ENCODE data around the gene ZSCAN20.

ZSCAN20 gene

DNA sequence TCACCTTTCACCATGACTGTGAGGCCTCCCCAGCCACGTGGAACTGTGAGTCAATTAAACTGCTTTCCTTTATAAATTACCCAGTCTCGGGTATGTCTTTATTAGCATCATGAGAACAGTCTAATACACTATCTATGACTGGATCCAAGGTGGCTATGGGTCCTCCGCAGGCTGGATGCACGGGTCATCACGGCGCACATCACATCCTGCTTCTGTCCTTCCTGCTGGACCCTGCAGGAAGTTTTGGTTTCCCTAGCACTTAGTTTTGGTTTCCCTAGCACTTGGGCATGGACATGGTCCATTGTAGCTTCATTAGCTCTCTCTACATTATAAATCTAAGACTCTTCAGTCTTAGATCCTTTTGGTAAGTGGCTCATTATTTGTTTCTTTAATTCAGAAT is 27.3 kb upstream of the ZSCAN20 start:
- DNase-seq, result no peak

DNA sequence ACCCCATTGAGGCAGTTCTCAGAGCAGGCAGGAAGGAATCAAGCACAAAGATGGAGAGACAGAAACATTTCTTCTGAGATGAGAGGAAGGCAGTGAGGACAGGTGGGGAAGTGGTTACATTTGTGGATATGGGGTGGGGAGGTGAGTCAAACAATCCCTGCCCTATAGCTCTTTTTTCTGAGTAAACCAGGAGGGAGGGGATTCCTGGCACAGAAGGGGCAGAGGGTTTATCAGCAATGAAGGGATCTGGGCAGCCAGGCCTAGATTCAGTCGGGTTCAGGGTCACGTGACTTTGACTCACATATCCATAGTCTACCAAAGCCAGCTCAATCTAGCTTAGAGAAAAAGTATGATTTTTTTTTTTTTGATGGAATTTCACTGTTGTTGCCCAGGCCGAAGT is 25.9 kb upstream of the ZSCAN20 start:
- DNase-seq, result no peak

DNA sequence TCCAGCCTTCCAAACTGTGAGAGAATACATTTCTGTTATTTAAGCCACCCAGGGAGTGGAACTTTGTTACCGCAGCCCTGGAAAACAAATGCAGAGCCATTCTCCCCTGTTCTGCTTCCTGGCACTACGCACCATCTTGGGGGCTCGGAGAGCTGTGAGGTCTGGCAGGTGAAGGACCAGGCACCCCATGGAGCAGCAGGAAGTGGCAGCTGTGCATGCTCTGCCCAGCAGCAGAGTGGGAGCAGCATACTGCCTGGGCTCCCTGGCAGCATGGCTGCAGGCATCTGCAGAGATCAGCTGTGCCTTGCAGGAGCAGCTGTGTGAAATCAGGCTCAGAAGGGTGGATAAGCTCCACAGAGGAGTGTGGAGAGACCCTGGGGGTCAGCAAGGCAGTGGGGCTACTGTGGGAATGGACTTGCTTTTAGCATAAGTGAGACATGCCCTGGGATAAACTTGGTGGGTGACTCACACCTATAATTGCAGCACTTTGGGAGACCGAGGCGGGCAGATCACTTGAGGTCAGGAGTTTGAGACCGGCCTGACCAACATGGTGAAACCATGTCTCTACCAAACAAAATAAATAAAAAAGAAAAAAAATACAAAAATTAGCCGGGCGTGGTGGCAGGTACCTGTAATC is 17.7 kb upstream of the ZSCAN20 start:
- peak; percentile 45 for DNase-seq

DNA sequence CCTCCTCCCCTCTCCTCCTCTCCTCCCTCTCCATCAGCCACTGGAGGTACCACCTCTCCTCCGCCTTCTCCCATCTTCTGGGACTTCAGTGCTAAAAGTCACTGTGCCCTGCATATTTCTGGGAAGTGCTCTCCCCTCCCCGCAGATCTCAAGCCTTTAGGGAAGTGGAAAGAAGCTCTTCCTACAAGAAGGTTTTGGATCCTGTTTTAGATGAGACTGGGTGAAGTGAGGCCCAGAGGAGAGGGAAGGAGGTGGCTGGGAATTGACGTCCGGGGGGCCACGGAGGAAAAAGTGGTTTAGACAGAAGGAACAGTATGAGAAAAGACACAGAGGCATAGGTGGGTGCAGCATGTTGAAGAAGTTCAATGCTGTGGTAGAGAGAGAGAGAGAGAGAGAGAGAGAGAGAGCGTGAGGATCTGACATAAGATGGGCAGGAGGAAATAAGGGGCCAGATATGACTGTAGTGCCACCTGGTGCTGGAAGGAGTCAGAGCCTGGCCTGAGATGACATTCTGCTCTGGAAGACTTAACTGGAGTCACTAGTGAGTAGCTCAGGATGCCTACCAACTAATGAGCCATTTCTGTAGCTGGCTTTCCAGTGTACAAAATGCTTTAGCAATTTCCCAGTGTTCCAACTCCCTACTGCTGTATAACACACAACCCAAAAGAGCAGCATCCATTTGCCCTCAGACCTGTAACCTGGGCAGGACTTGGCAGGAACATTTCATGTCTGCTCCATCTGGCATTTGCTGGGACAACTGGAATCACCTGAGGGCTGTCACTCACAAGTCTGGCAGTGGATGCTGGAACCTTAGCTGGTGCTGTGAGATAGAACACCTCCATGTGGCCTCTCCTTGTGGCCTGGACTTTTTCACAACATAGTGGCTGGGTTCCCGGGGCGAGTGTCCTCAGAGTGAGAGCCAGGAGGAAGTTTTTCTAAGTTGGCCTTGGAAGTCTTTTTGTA is 16.6 kb upstream of the ZSCAN20 start:
- peak; percentile 83 for DNase-seq

DNA sequence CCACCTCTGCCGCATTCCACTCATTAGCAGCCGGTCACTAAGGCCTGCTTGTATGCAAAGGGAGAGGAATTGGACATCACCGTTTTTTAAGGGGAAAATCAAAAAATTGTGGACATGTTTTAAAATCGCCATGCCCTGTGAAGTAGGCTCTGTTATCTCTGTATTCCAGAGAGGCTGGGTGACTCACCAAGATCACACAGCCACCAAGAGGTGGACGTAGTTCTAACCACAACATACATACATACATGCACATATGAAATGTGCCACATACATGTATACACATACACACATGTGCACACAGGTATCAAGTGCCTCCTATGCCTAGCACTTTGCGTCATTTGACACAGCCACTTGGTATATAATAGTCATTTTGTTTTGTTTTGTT is 16.0 kb upstream of the ZSCAN20 start:
- DNase-seq, result no peak

DNA sequence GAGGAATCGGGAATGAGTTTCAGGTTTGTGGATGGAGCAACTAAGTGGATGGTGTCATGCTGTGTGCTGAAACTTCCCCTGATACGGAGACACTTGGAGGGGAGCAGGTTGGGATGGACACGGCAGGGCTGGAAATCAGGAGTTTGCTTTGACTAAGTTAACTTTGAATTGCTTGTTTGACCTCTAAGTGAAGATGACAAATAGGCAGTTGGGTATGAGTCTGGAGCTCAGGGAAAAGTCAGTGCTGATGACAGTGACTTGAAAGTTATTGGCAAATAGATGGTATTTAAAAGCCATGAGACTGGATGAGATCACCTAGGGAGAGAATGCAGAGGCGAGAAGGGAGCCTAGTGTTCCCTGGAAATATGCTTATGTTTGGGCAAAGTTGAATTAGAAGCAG is 12.8 kb upstream of the ZSCAN20 start:
- DNase-seq, result no peak

DNA sequence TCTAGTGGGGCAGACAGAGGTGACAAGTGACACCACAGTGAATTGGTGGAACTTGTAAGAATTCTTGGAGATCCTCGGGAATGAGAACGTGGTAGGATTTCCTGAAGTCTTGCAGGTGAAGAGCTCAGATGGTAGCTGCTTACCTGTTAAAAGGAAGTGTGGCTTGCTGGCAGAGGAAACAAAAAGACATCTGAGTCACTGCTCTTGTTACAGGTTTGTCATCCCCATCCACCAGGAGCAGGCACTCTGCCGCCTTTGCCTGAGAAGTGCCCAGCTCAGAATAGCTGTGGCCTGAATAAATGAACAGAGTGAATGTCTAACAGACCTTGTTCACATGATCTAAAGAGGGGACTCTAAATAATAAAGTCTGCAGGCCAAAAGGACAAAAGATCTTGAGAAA is 12.3 kb upstream of the ZSCAN20 start:
- DNase-seq, result no peak

DNA sequence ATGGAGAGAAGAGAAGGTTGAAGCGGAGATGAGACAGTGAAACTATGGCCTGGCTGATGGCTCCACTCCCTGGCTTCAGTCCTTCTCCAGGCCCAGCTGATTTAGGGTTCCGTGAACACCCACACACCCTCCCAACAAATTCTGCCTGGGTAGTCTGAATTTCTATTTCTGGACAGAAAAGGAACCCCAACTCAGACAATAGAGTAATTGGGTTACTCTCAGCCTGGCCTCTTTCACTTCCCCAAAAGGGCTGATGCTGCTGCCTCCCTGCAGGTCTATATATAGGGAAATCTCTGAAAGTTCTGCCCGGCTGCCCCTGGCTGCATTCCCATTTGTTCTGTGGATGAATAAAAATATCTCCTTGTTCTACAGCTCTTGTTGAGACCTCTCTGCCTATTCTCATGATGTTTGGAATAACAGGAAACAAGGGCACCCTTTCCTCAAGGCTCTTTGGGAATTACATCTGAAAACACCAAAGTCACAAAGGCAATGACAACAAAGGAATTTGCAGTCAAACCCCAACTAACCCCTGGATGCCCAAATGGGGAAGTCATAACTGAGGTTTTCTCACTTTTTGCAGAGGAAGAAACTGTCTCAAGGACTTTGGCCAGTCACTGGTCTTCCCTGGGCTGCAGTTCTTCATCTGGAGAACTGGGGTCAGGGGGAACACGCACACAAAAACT is 11.4 kb upstream of the ZSCAN20 start:
- DNase-seq, result no peak

DNA sequence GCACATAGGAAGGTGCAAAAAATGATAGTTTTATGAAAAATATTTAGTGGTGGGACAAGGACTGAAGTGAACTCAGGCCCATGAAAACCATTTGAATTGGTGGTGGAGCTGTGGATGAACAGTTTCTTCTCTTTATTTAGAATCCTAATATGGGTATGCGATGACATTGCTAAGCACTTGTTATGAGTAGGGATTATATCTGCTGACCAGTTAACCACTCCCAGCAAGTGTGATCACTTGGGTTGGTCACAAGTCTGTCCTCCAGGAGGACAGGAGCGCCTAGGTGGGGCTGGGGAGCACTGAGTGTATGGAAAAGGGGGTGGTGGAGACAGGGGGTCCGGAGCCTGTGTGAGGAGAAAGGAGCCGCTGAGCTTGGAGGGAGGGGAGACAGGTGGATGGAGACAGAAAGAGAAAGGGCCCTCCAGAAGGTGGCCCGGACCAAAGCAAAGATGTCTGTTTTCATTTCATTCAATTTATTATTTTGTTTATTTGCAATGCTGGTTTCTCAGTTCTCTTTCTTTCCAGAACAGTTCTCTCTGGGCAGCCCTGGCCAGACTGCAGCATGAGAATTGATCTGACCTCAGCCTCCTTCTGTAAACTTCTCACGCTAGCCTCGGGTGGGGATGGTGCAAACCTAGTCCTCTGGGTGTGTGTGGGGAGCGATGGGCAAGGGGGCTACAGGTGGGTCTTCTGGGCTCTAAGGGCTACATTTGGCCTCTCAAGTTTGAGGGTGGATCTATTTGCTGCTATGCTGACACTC is 9.9 kb upstream of the ZSCAN20 start:
- DNase-seq, result no peak

DNA sequence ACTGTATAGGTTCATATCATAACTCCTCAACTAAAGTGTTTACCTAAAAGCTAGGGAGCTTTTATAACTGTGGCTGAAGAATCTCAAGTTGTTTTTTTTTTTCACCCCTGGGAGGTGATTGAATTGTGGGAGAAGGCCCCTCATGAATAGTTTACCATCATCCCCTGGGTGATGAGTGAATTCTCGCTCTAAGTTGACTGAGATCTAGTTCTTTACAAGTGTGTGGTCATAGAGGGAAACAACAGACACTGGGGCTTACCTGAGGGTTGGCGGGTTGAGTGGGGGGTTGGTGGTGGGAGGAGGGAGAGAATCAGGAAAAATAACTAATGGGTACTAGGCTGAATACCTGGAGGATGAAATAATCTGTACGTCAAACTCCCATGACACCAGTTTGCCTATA is 7.9 kb upstream of the ZSCAN20 start:
- no peak for DNase-seq

DNA sequence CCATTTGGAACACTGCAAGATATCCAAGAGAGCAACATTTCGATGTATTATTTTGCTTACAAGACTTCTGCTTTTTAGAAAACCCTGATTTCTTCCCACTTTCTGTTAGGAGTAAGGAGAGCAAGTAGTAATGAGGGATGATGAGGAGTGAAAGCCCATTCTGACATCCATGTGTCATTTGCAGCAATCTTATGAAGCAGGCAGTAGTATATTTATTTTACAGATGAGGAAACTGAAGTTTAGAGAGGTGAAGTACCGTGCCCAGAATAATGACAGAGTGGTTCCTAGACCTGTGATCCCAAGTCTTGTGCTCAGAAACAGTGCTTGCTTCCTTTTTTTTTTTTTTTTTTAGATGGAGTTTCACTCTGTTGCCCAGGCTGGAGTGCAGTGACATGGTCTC is 7.1 kb upstream of the ZSCAN20 start:
- DNase-seq, result no peak

DNA sequence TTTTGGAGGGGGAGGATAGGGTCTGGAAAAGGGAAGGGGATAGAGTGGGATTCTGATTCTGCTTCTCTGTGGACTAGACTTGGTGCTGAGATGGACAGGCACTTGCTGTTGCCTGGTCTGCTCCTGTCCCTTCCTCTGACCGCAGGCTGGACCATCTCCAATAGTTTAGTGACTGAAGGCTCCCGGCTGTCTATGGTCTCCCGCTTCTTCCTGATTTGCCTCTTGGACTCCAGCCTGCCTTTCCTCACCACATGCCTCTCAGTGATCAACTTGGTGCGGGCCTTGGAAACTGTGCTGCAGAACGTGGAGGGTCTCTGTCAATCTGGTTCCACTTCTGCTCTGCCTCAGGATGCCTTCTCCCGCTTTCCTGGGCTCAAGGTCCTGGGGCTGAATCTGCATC is 6.3 kb upstream of the ZSCAN20 start:
- DNase-seq, result no peak

DNA sequence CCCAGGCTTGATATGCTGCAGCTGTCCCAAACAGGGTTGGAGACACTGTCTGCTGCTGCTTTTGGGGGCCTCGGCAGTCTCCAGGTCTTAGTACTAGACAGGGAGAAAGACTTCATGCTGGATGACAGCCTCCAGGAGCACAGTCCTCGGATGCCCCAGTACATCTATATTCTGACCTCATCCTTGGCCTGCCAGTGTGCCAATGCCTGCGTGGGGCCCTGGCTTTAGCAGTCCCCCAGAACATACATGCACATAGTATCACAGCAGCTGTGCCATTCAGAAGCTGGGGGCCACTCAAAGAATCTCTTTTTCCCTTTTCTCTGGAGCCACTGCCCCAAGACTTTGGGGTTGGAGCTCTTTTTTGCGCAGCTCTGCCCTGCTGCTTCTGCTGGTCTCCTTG is 4.4 kb upstream of the ZSCAN20 start:
- no peak for DNase-seq

DNA sequence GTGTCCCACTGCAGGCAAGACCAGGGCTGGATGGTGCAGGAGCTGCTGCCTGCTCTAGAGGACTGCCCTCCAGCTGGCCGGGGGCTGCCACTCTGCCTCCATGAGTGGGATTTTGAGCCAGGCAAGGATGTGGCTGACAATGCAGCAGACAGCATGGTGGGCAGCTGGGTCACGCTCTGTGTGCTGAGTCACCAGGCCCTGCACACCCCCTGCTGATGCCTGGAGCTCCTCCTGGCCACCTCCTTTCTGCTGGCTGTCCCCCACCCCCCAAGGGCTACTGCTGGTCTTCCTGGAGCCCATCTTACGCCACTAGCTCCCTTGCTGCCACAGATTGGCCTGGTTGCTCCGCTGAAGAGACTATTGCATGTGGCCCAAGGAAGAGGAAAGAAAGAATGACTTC is 3.9 kb upstream of the ZSCAN20 start:
- DNase-seq, result no peak

DNA sequence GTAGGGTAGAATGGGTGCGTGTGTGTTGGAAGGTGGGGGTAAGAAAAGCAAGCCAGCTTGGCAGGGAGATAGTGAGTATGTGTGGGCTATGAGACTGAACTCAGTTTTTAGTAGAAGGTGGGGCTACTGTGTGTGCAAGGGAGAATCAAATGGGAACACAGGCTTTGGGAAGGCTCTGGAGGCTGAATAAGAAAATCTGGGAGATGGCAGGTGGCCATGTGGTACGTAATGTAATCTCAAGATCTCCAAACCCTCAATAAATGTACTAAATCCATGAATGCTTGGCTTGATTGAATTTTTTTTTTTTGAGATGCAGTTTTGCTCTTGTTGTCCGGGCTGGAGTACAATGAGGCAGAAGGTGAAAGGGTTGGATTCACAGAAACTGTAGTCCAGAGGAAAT is 3.5 kb upstream of the ZSCAN20 start:
- DNase-seq, result no peak

DNA sequence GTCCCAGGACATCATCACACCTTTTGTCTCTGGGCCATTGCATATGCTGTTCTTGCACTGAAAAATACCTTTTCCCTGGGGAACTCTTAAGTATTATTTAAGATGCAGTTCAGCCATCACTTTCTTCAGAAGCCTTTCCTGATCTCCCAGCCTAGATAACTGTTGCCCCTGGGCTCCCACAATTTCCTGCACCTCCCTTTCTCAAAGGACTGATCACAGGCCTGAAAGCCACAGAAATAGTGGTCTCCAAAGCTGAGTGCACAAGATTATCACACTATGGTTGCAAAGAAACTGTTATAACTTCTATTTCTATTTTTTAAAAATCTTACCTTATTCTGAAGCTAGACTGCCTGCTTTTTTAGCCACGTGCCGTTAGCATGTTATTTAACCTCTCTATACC is 2.8 kb upstream of the ZSCAN20 start:
- no peak for DNase-seq

DNA sequence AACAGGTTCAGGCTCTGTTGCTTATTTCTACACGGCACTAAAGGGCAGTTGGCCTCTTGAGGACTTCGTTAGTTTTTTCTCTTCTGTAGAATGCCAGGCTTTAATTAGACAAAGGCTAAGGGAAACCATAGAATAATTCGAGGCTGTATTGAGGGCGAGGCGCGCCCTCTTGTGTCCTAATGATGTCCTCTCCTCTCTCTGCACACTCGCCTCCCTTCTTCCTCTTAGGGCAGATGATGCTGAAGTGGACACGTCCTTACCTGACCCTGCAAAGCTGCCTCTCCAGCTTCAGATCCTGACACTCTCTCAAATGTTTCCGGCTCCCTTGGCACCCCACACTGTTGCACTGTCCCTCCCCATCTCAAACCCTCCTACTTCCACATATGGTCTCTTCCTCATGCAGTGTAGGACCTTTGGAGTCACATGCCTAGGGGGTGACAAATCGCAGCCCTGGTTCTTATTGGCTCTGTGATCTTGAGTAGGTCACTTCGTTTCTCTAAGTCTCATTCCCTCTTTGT is 1.9 kb upstream of the ZSCAN20 start:
- peak; percentile 86 for DNase-seq

DNA sequence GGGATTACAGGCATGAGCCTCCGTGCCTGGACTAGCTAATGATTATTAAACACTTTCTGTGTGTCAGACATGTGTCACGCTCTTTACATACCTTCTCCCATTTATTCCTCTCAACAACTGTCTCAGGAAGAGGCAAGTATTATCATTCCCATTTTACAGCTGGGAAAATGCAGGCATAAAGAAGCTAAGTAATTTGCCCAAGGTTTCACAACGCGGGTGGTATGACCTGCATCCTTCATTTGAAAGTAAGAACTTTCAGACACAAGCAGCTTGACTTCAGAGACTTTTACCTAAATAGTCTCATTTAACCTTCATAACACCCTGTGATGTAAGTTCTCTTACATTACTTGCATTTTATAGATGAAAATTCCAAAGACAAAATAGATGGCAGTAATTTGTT is 1.0 kb upstream of the ZSCAN20 start:
- DNase-seq, result no peak

DNA sequence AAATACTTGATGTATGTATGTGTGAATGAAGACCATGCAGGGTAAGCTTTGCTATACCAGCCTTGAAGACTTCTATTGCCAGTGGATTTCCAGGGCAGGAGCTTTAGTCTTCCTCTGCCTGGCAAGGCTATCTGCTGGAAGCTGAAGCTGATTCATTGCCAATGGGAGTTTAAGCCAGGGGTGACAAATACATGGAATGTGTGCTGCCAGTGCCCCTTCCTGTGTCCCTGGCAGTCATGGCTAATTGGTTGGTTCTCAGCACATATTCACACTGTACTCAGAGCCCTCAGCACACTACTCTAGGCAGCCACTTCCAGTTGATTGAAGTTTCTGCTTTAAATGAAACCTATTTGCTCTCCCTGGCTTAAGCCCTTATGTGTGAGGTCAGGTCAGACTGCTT is 1.5 kb downstream of the ZSCAN20 start:
- DNase-seq, result no peak

DNA sequence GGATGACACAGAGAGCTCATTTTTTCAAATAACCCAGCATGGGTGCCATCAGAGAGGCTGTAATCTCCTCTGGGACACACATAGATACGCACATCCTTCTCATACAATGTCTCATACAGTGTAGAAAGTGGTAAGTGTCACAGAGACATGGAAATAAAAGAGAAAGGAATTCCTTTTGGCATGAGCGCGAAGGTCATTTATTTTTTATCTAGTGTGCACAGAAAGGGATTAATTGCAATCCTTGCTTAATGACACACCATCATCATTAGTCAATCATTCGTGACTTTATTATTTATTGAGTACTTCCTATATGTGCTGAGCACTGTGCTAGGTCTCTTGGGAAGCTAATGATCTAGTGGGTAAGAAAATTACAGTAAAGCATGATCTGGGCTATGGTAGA is 5.0 kb downstream of the ZSCAN20 start:
- DNase-seq, result no peak

DNA sequence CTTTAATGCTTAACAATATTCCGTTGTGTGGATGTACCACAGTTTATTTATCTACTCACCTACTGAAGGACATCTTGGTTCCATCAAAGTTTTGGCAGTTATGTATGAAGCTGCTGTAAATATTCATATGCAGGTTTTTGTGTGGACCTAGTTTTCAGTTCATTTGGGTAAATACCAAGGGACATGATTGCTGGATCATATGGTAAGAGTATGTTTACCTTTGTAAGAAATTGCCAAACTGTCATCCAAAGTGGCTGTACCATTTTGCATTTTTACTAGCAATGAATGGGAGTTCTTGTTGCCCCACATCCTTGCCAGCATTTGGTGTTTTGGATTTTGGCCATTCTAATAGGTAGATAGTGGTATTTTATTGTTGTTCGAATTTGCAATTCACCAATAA is 10.0 kb downstream of the ZSCAN20 start:
- DNase-seq, result no peak

DNA sequence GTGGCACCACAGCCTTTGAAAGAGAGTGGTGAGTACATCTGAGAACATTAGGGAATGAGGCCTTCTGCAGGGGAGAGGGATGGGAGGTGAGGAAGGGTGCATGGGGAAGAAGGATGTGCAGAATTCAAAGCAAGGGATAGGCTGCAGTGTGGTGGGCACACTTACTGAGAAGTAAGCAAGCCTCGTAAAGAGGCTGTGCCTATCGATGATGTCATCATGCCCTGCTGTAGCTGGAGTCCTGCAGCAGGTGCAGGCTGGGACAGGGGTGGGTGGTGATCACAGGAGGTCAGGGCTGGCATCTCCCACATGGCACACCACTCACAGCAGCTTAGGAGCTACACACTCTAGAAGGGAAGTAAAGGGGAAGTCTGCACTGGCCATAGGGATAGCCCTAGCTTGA is 16.2 kb downstream of the ZSCAN20 start:
- DNase-seq, result no peak

DNA sequence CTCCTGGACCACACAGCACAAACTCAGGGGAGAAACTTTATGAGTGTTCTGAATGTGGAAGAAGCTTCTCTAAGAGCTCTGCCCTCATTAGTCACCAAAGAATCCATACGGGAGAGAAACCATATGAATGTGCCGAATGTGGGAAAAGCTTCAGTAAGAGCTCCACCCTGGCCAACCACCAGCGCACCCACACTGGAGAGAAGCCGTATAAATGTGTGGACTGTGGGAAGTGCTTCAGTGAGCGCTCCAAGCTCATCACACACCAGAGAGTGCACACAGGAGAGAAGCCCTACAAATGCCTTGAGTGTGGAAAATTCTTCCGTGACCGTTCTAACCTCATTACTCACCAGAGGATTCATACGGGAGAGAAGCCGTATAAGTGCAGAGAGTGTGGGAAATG is 22.5 kb downstream of the ZSCAN20 start:
- no peak for DNase-seq
